HepG2 (cell line): ENCODE measurements around the gene CHMP4B. TPM values are rescaled to one million over a fixed set of nuclear protein-coding genes. Genes with fewer than 3 reads are reported as not detected.

ENCODE experiments used
- CEBPZ ChIP-seq: IDR thresholded peaks from 2 replicates; pipeline ENCODE4 v1.6.1; 2012; ENCODE audit warnings: low read length, improper control_type of control experiment
- EP300 ChIP-seq, 3 experiments: sonication (generic) in 1 of 3; formaldehyde crosslinking in 1 of 3; IDR thresholded peaks; 2 replicates each; pipeline versions ENCODE4 v1.5.1 to v1.6.1; 2011 to 2020; ENCODE audit warnings: low read depth in 2 of 3, low read length in 2 of 3, borderline replicate concordance in 1 of 3, improper control_type of control experiment in 1 of 3, mild to moderate bottlenecking in 1 of 3, missing genetic modification reagents in 1 of 3, moderate library complexity in 1 of 3
- HOXA5 ChIP-seq: sonication (generic); formaldehyde crosslinking; IDR thresholded peaks from 2 replicates; pipeline ENCODE4 v1.4.0; 2020; ENCODE audit warnings: missing genetic modification reagents
- PRDM15 ChIP-seq: sonication (generic); formaldehyde crosslinking; IDR thresholded peaks from 2 replicates; pipeline ENCODE4 v1.4.0; 2020; ENCODE audit warnings: missing genetic modification reagents
- PRPF4 ChIP-seq: fragments of 200-400 bp; formaldehyde crosslinking; IDR thresholded peaks from 2 replicates; pipeline ENCODE4 v1.6.1; 2016; ENCODE audit warnings: low read length, low read depth; ENCODE audit not compliant: poor library complexity, severe bottlenecking
- RORA ChIP-seq: sonication (generic); formaldehyde crosslinking; IDR thresholded peaks from 2 replicates; pipeline ENCODE4 v1.5.0; 2020; ENCODE audit warnings: mild to moderate bottlenecking, missing genetic modification reagents, moderate library complexity
- SRSF1 ChIP-seq: fragments of 200-400 bp; formaldehyde crosslinking; optimal IDR thresholded peaks from 2 replicates; pipeline ENCODE3; 2017; ENCODE audit warnings: mild to moderate bottlenecking, low read depth, low read length, moderate library complexity
- TAF15 ChIP-seq: fragments of 200-400 bp; formaldehyde crosslinking; IDR thresholded peaks from one replicate; pipeline ENCODE4 v1.6.1; 2018; ENCODE audit warnings: mild to moderate bottlenecking, low read depth, low read length; ENCODE audit not compliant: poor library complexity, severe bottlenecking
- TRAFD1 ChIP-seq: sonication (generic); formaldehyde crosslinking; IDR thresholded peaks from 2 replicates; pipeline ENCODE4 v1.5.1; 2020; ENCODE audit warnings: missing genetic modification reagents, mild to moderate bottlenecking, borderline replicate concordance
- ZBTB10 ChIP-seq: sonication (generic); formaldehyde crosslinking; IDR thresholded peaks from 2 replicates; pipeline ENCODE4 v1.4.0; 2020; ENCODE audit warnings: missing genetic modification reagents, borderline replicate concordance
- ZNF337 ChIP-seq: sonication (generic); formaldehyde crosslinking; IDR thresholded peaks from 2 replicates; pipeline ENCODE4 v1.5.1; 2020; ENCODE audit warnings: missing genetic modification reagents, low read depth, mild to moderate bottlenecking, borderline replicate concordance
- ZNF382 ChIP-seq: sonication (generic); formaldehyde crosslinking; IDR thresholded peaks from 2 replicates; pipeline ENCODE4 v1.5.0; 2020; ENCODE audit warnings: missing genetic modification reagents, mild to moderate bottlenecking, borderline replicate concordance
- ZNF605 ChIP-seq: sonication (generic); formaldehyde crosslinking; IDR thresholded peaks from 2 replicates; pipeline ENCODE4 v1.8.0; 2022; ENCODE audit warnings: mild to moderate bottlenecking, missing genetic modification reagents
- ZNF704 ChIP-seq: sonication (generic); formaldehyde crosslinking; IDR thresholded peaks from 2 replicates; pipeline ENCODE4 v1.8.1; 2023; ENCODE audit warnings: mild to moderate bottlenecking, inconsistent platforms, moderate library complexity, missing genetic modification reagents, borderline replicate concordance
- polyA plus RNA-seq, 8 experiments: library from polyadenylated mRNA; depleted of rRNA in 3 of 8; stranded (reverse) in 7 of 8; unstranded in 1 of 8; fragments of >200 nt; fragmentation: Illumina TruSeq in 4 of 8; extraction: Trizol in 4 of 8; gene quantifications; 2 replicates each; pipeline versions ENCODE4 v1.2.1 to v1.2.3, GENCODE V29; 2011 to 2016; ENCODE audit warnings: low read depth in 4 of 8, missing spikeins in 1 of 8, mixed read lengths in 1 of 8; ENCODE audit not compliant: insufficient read depth in 1 of 8
- total RNA-seq, 5 experiments: library from RNA; depleted of rRNA; stranded (reverse); fragments of >200 nt; fragmentation: Illumina TruSeq; extraction: Trizol; gene quantifications; 2 replicates each; pipeline ENCODE4 v1.2.3, GENCODE V29; 2016; ENCODE audit warnings: low read depth in 1 of 5

CHMP4B gene
- total and polyA plus RNA-seq, 2 of the 13 experiments (the other 11 are each of a cell fraction or from before 2014, with no cell fraction given), result 40.1 to 45.6 TPM

GRCh38 chr20:33862709-33863403 lies 51.7 kb downstream of the CHMP4B start (continued):
- no peak for TF ChIP-seq CEBPZ
- TF ChIP-seq ZNF605, result peak; percentile 67; the same call in 1 of the 2 replicates
- TF ChIP-seq ZNF382 (CRISPR knock-in tag), result no peak
- no peak for TF ChIP-seq TAF15
- TF ChIP-seq HOXA5 (CRISPR knock-in tag), result no peak; the same call in 1 of the 2 replicates
- TF ChIP-seq PRDM15 (CRISPR knock-in tag), result no peak
- TF ChIP-seq RORA (CRISPR knock-in tag), result no peak
- TF ChIP-seq EP300 (IDR thresholded peaks at IDR 0.05; ENCODE audit: low read depth in 2 of 2, low read length in 2 of 2), result no peak
- TF ChIP-seq EP300 (CRISPR knock-in tag; IDR thresholded peaks at IDR 0.05; ENCODE audit: borderline replicate concordance), result no peak
- TF ChIP-seq ZNF337 (CRISPR knock-in tag), result no peak
- TF ChIP-seq SRSF1, result no peak
- no peak for TF ChIP-seq PRPF4
- TF ChIP-seq ZNF704 (CRISPR knock-in tag), result no peak; the same call in 1 of the 2 replicates
- TF ChIP-seq TRAFD1, result no peak
- TF ChIP-seq ZBTB10 (CRISPR knock-in tag), result no peak
